ENCODE measurements around the gene ETV6. TPM values are rescaled to one million over a fixed set of nuclear protein-coding genes. Genes with fewer than 3 reads are reported as not detected.

ETV6 gene
- total and polyA plus RNA-seq, 2 of the 8 experiments (the other 6 are each of a cell fraction or from before 2014, with no cell fraction given) = 5.5 to 23.9 TPM

GRCh38 chr12:11728154-11728755, 78.8 kb downstream of the ETV6 start:
- Histone ChIP-seq H4K8ac (ENCODE audit: extremely low read depth, insufficient read depth, low read length) (no peak overlapping the region), H3K4me1 (replicated peaks in 1 of 4; ENCODE audit: control insufficient read depth in 3 of 4, insufficient read depth in 4 of 4, low read length in 3 of 4) (peaks cover 0 to 8% (median 1%) of the 10 kb centered on the region in 4 experiments; a peak in 4 of 7 replicates), H3K79me1 (ENCODE audit: low read depth, low read length) (peaks cover 4% of the 10 kb centered on the region; the same call in 1 of the 2 replicates), H2BK20ac (ENCODE audit: low read length) (no peak overlapping the region), H4K5ac (ENCODE audit: insufficient read length, low read depth, low read length) (no peak overlapping the region), H3K27me3 (replicated peaks in 1 of 4; ENCODE audit: control insufficient read depth in 3 of 4, extremely low read depth in 1 of 4, insufficient read depth in 3 of 4, low read length in 3 of 4) (no peaks in the 10 kb centered on the region), H2BK5ac (ENCODE audit: low read depth, low read length) (no peak overlapping the region), H2BK120ac (replicated peaks; ENCODE audit: low read depth, low read length) (no peak overlapping the region), H4K91ac (replicated peaks; ENCODE audit: insufficient read length, low read length) (no peak overlapping the region), H3K56ac (replicated peaks; ENCODE audit: insufficient read length, low read depth, low read length) (no peak overlapping the region), H3K79me2 (ENCODE audit: control insufficient read depth in 1 of 2, insufficient read depth in 2 of 2, low read length in 2 of 2) (peaks cover 0 to 8% of the 10 kb centered on the region in 2 experiments; a peak in 1 of 4 replicates), H2BK12ac (ENCODE audit: low read depth, low read length) (no peak overlapping the region), H3K4me3 (ENCODE audit: extremely low read depth in 1 of 4, insufficient read depth in 2 of 4, low read depth in 3 of 4, low read length in 4 of 4) (no peak overlapping the region), H4K20me1 (replicated peaks in 1 of 2; ENCODE audit: control insufficient read depth in 1 of 2, insufficient read depth in 2 of 2, low read length in 2 of 2) (peaks cover 0 to 2% of the 10 kb centered on the region in 2 experiments), H3K9ac (replicated peaks in 1 of 4; ENCODE audit: extremely low read depth in 1 of 4, low read depth in 3 of 4, low read length in 3 of 4) (no peak overlapping the region), H2AK5ac (ENCODE audit: low read depth, low read length) (no peak overlapping the region), H3K23ac (ENCODE audit: insufficient read length) (no peak overlapping the region), H2BK15ac (ENCODE audit: low read length) (no peak overlapping the region), H3K4ac (replicated peaks; ENCODE audit: insufficient read length, low read depth, low read length) (no peak overlapping the region), H3K18ac (ENCODE audit: extremely low read depth, low read length) (no peak overlapping the region), H2AFZ (ENCODE audit: low read length) (no peak overlapping the region), H3K14ac (ENCODE audit: insufficient read length) (no peak overlapping the region), H3K27ac (ENCODE audit: low read depth, low read length) (no peak overlapping the region), H3K23me2 (ENCODE audit: low read depth, low read length) (no peaks in the 10 kb centered on the region), H3K36me3 (ENCODE audit: control insufficient read depth in 2 of 4, insufficient read depth in 4 of 4, low read length in 3 of 4) (no peaks in the 10 kb centered on the region), H3K4me2 (ENCODE audit: insufficient read depth in 1 of 2, low read depth in 2 of 2, low read length in 2 of 2) (no peak overlapping the region), H3K9me3 (ENCODE audit: insufficient read depth in 2 of 2, low read depth in 1 of 2, low read length in 1 of 2) (no peaks in the 10 kb centered on the region)
- FAIRE-seq = no peak
- CTCF ChIA-PET (ENCODE audit: partially characterized antibody) = interaction anchor here (0.6 to 4.1 kb wide), 12 partner anchors 10 to 310 kb away, joined by 3 to 25 read pairs (median 4); no protein-coding TSS in a partner anchor
- WGBS, 2 experiments (ENCODE audit: extremely low coverage in 1 of 2, insufficient coverage in 1 of 2, insufficient read length in 1 of 2, insufficient replicate concordance in 2 of 2, low coverage in 1 of 2, low lambda C conversion rate in 2 of 2, missing lambda C conversion rate in 1 of 2) = 84% methylated on average over 10 of the region's 10 CpGs; no CpG with 5 or more reads in 1 of the 2 experiments
- POLR2A ChIA-PET (ENCODE audit: partially characterized antibody) = interaction anchor here (0.7 to 2.4 kb wide), 5 partner anchors 10 to 119 kb away, joined by 3 to 7 read pairs (median 3); no protein-coding TSS in a partner anchor
- no peak for DNase-seq (ENCODE audit: low read depth in 1 of 2, low spot score in 2 of 2)
- TF ChIP-seq, protein P1, sequence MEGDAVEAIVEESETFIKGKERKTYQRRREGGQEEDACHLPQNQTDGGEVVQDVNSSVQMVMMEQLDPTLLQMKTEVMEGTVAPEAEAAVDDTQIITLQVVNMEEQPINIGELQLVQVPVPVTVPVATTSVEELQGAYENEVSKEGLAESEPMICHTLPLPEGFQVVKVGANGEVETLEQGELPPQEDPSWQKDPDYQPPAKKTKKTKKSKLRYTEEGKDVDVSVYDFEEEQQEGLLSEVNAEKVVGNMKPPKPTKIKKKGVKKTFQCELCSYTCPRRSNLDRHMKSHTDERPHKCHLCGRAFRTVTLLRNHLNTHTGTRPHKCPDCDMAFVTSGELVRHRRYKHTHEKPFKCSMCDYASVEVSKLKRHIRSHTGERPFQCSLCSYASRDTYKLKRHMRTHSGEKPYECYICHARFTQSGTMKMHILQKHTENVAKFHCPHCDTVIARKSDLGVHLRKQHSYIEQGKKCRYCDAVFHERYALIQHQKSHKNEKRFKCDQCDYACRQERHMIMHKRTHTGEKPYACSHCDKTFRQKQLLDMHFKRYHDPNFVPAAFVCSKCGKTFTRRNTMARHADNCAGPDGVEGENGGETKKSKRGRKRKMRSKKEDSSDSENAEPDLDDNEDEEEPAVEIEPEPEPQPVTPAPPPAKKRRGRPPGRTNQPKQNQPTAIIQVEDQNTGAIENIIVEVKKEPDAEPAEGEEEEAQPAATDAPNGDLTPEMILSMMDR (IDR thresholded peaks at IDR 0.05; ENCODE audit: control extremely low read depth in 1 of 3, insufficient read depth in 1 of 3, low read depth in 1 of 3, low read length in 3 of 3) = no peak
- no peak for TF ChIP-seq CREB1 (IDR thresholded peaks at IDR 0.05)
- no peak for TF ChIP-seq BRCA1 (IDR thresholded peaks at IDR 0.05; ENCODE audit: low read depth, low read length)
- no peak for TF ChIP-seq E2F6 (IDR thresholded peaks at IDR 0.05)
- TF ChIP-seq, protein P2, sequence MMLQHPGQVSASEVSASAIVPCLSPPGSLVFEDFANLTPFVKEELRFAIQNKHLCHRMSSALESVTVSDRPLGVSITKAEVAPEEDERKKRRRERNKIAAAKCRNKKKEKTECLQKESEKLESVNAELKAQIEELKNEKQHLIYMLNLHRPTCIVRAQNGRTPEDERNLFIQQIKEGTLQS (IDR thresholded peaks at IDR 0.05; ENCODE audit: insufficient read depth, low read depth, low read length) = no peak
- TF ChIP-seq HDAC2 (IDR thresholded peaks at IDR 0.05; ENCODE audit: borderline replicate concordance in 1 of 2, low read depth in 2 of 2, low read length in 2 of 2) = no peak
- TF ChIP-seq POLR2AphosphoS5 (IDR thresholded peaks at IDR 0.05; ENCODE audit: low read depth, low read length) = no peak

Data from H1 (cell line).